Raji (cell line): ENCODE measurements around the gene SLC24A3.

Source experiments
- POLR2A ChIP-seq: IDR thresholded peaks from 2 replicates; pipeline ENCODE4 v1.6.1; 2011; ENCODE audit warnings: low read depth, low read length, control low read depth; ENCODE audit not compliant: insufficient read depth

Gene SLC24A3

GRCh38 chr20:19483309-19483708, 270.9 kb downstream of the SLC24A3 start:
- no peak for TF ChIP-seq POLR2A

- no peak for TF ChIP-seq POLR2A
Observed at GRCh38 chr20:19486446-19486845, 274.0 kb downstream of the SLC24A3 start.

- TF ChIP-seq POLR2A: no peak
Observed at GRCh38 chr20:19487420-19487819, 275.0 kb downstream of the SLC24A3 start.

GRCh38 chr20:19491241-19491640, 278.8 kb downstream of the SLC24A3 start:
- no peak for TF ChIP-seq POLR2A

GRCh38 chr20:19492116-19492515, 279.7 kb downstream of the SLC24A3 start:
- TF ChIP-seq POLR2A: no peak

GRCh38 chr20:19492687-19493336, 280.4 kb downstream of the SLC24A3 start:
- TF ChIP-seq POLR2A: no peak

GRCh38 chr20:19493794-19494495, 281.5 kb downstream of the SLC24A3 start:
- TF ChIP-seq POLR2A: no peak

- TF ChIP-seq POLR2A: no peak
Observed at GRCh38 chr20:19495905-19496703, 283.7 kb downstream of the SLC24A3 start.

GRCh38 chr20:19497064-19497463, 284.6 kb downstream of the SLC24A3 start:
- no peak for TF ChIP-seq POLR2A

GRCh38 chr20:19498756-19499155, 286.3 kb downstream of the SLC24A3 start:
- TF ChIP-seq POLR2A: no peak

GRCh38 chr20:19501476-19502115, 289.2 kb downstream of the SLC24A3 start:
- no peak for TF ChIP-seq POLR2A

- no peak for TF ChIP-seq POLR2A
Observed at GRCh38 chr20:19502169-19502568, 289.7 kb downstream of the SLC24A3 start.

GRCh38 chr20:19504251-19504650, 291.8 kb downstream of the SLC24A3 start:
- no peak for TF ChIP-seq POLR2A

GRCh38 chr20:19506021-19506420, 293.6 kb downstream of the SLC24A3 start:
- no peak for TF ChIP-seq POLR2A

GRCh38 chr20:19508449-19508848, 296.0 kb downstream of the SLC24A3 start:
- TF ChIP-seq POLR2A: no peak
